DOHH2 (cell line): ENCODE results near the gene NTS.

ENCODE experiments used
- H3F3A ChIP-seq: fragments of 200-600 bp; sonication (generic), shearing (Covaris generic); 2 replicates; pipeline ENCODE4 v1.6.0; 2016; ENCODE audit warnings: antibody characterized with exemption, mild to moderate bottlenecking; ENCODE audit not compliant: control insufficient read depth, insufficient read depth
- H3K27ac ChIP-seq: fragments of 200-600 bp; sonication (generic); 2 replicates; pipeline ENCODE4 v1.5.1; 2014; ENCODE audit warnings: low read depth, mild to moderate bottlenecking, low read length, moderate library complexity
- H3K27me3 ChIP-seq: fragments of 200-600 bp; sonication (generic); 2 replicates; pipeline ENCODE4 v1.6.1; 2014; ENCODE audit warnings: mild to moderate bottlenecking, low read length, mixed read lengths; ENCODE audit not compliant: control insufficient read depth
- H3K36me3 ChIP-seq: fragments of 200-600 bp; sonication (generic); 2 replicates; pipeline ENCODE4 v1.6.1; 2014; ENCODE audit warnings: mild to moderate bottlenecking, low read length, moderate library complexity, mixed read lengths; ENCODE audit not compliant: control insufficient read depth
- H3K4me1 ChIP-seq: fragments of 200-600 bp; sonication (generic); 2 replicates; pipeline ENCODE4 v1.6.1; 2014; ENCODE audit warnings: mild to moderate bottlenecking, low read length, mixed read lengths; ENCODE audit not compliant: control insufficient read depth
- H3K4me2 ChIP-seq: fragments of 200-600 bp; sonication (generic); 2 replicates; pipeline ENCODE4 v1.6.0; 2014; ENCODE audit warnings: mild to moderate bottlenecking, low read length, moderate library complexity
- H3K4me3 ChIP-seq: fragments of 200-600 bp; sonication (generic); 2 replicates; pipeline ENCODE4 v1.5.1; 2014; ENCODE audit warnings: mild to moderate bottlenecking, low read length, mixed read lengths
- H3K79me2 ChIP-seq: fragments of 200-600 bp; sonication (generic); 2 replicates; pipeline ENCODE4 v1.6.1; 2014; ENCODE audit warnings: mild to moderate bottlenecking, low read length, mixed read lengths; ENCODE audit not compliant: control insufficient read depth
- H3K9me2 ChIP-seq: fragments of 200-600 bp; sonication (generic); replicated peaks from 2 replicates; pipeline ENCODE4 v1.6.1; 2014; ENCODE audit warnings: mild to moderate bottlenecking, low read length, mixed read lengths; ENCODE audit not compliant: control insufficient read depth
- H3K9me3 ChIP-seq: fragments of 200-600 bp; sonication (generic); 2 replicates; pipeline ENCODE4 v1.6.1; 2014; ENCODE audit warnings: antibody characterized with exemption, low read length, mixed read lengths; ENCODE audit not compliant: control insufficient read depth, insufficient read depth
- H4K20me1 ChIP-seq: fragments of 200-600 bp; sonication (generic); 2 replicates; pipeline ENCODE4 v1.6.0; 2014; ENCODE audit warnings: low read depth, mild to moderate bottlenecking, antibody characterized with exemption, low read length, moderate library complexity; ENCODE audit not compliant: control insufficient read depth, insufficient read depth
- CTCF ChIP-seq: fragments of 200-600 bp; sonication (generic); IDR thresholded peaks from one replicate; pipeline ENCODE4 v1.5.1; 2014; ENCODE audit warnings: antibody characterized with exemption, mild to moderate bottlenecking, low read depth, low read length; ENCODE audit not compliant: poor library complexity, severe bottlenecking
- EZH2phosphoT487 ChIP-seq: fragments of 200-600 bp; sonication (generic); IDR thresholded peaks from 2 replicates; pipeline ENCODE4 v1.6.1; 2017; ENCODE audit warnings: borderline replicate concordance, mild to moderate bottlenecking, antibody characterized with exemption, low read length, moderate library complexity, mixed read lengths

Gene NTS

GRCh38 chr12:85849344-85849743, 24.8 kb upstream of the NTS start:
- Histone ChIP-seq H3K9me3 (no peaks in the 10 kb centered on the region), H4K20me1 (no peaks in the 10 kb centered on the region), H3K9me2 (no peaks in the 10 kb centered on the region), H3K27ac (no peak overlapping the region), H3K4me3 (no peak overlapping the region), H3K4me2 (no peak overlapping the region), H3K36me3 (no peaks in the 10 kb centered on the region), H3F3A (no peaks in the 10 kb centered on the region), H3K4me1 (no peaks in the 10 kb centered on the region), H3K27me3 (no peaks in the 10 kb centered on the region), H3K79me2 (no peaks in the 10 kb centered on the region)
- TF ChIP-seq EZH2phosphoT487 (no peak), CTCF (no peak)

GRCh38 chr12:85855305-85855704, 18.8 kb upstream of the NTS start:
- no peak overlapping the region for H3K4me3 ChIP-seq
- no peaks in the 10 kb centered on the region for H3K79me2 ChIP-seq
- no peaks in the 10 kb centered on the region for H3K9me2 ChIP-seq
- no peak overlapping the region for H3K27ac ChIP-seq
- no peaks in the 10 kb centered on the region for H3K27me3 ChIP-seq
- H3K36me3 ChIP-seq, result no peaks in the 10 kb centered on the region
- no peak for TF ChIP-seq EZH2phosphoT487
- TF ChIP-seq CTCF, result no peak
- H3K9me3 ChIP-seq, result no peaks in the 10 kb centered on the region
- H4K20me1 ChIP-seq, result no peaks in the 10 kb centered on the region
- no peaks in the 10 kb centered on the region for H3K4me1 ChIP-seq
- no peak overlapping the region for H3K4me2 ChIP-seq
- no peaks in the 10 kb centered on the region for H3F3A ChIP-seq

- Histone ChIP-seq H3K27ac (no peak overlapping the region), H4K20me1 (no peaks in the 10 kb centered on the region), H3K79me2 (no peaks in the 10 kb centered on the region), H3K36me3 (no peaks in the 10 kb centered on the region), H3K9me3 (no peaks in the 10 kb centered on the region), H3K4me2 (no peak overlapping the region), H3K27me3 (no peaks in the 10 kb centered on the region), H3K9me2 (no peaks in the 10 kb centered on the region), H3K4me3 (no peak overlapping the region), H3K4me1 (no peaks in the 10 kb centered on the region), H3F3A (no peaks in the 10 kb centered on the region)
- no peak for TF ChIP-seq EZH2phosphoT487
- no peak for TF ChIP-seq CTCF
Measured at GRCh38 chr12:85856966-85857365, 17.1 kb upstream of the NTS start.

- no peak overlapping the region for H3K27ac ChIP-seq
- no peaks in the 10 kb centered on the region for H3K79me2 ChIP-seq
- no peak for TF ChIP-seq EZH2phosphoT487
- H3K9me2 ChIP-seq, result no peaks in the 10 kb centered on the region
- H3K9me3 ChIP-seq, result no peaks in the 10 kb centered on the region
- H3K4me3 ChIP-seq, result no peak overlapping the region
- H3F3A ChIP-seq, result no peaks in the 10 kb centered on the region
- no peaks in the 10 kb centered on the region for H3K4me1 ChIP-seq
- H3K27me3 ChIP-seq, result no peaks in the 10 kb centered on the region
- no peaks in the 10 kb centered on the region for H3K36me3 ChIP-seq
- no peaks in the 10 kb centered on the region for H4K20me1 ChIP-seq
- H3K4me2 ChIP-seq, result no peak overlapping the region
Measured at GRCh38 chr12:85865890-85866289, 8.2 kb upstream of the NTS start.
